HG03175 (cell line): ENCODE data around the gene PIKFYVE.
"Not testable (repeated sequence)": the region's sequence is repeated elsewhere in the genome, so short reads cannot be mapped to it uniquely, and the experiment has no call there.

ENCODE experiments used
- ATAC-seq: cut with Tn5 transposase; IDR thresholded peaks from one replicate; pipeline ENCODE4 v1.9.1; 2021; ENCODE audit warnings: mild to moderate bottlenecking, moderate library complexity; ENCODE audit not compliant: unreplicated experiment

PIKFYVE gene, protein sequence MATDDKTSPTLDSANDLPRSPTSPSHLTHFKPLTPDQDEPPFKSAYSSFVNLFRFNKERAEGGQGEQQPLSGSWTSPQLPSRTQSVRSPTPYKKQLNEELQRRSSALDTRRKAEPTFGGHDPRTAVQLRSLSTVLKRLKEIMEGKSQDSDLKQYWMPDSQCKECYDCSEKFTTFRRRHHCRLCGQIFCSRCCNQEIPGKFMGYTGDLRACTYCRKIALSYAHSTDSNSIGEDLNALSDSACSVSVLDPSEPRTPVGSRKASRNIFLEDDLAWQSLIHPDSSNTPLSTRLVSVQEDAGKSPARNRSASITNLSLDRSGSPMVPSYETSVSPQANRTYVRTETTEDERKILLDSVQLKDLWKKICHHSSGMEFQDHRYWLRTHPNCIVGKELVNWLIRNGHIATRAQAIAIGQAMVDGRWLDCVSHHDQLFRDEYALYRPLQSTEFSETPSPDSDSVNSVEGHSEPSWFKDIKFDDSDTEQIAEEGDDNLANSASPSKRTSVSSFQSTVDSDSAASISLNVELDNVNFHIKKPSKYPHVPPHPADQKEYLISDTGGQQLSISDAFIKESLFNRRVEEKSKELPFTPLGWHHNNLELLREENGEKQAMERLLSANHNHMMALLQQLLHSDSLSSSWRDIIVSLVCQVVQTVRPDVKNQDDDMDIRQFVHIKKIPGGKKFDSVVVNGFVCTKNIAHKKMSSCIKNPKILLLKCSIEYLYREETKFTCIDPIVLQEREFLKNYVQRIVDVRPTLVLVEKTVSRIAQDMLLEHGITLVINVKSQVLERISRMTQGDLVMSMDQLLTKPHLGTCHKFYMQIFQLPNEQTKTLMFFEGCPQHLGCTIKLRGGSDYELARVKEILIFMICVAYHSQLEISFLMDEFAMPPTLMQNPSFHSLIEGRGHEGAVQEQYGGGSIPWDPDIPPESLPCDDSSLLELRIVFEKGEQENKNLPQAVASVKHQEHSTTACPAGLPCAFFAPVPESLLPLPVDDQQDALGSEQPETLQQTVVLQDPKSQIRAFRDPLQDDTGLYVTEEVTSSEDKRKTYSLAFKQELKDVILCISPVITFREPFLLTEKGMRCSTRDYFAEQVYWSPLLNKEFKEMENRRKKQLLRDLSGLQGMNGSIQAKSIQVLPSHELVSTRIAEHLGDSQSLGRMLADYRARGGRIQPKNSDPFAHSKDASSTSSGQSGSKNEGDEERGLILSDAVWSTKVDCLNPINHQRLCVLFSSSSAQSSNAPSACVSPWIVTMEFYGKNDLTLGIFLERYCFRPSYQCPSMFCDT (N-terminal part only)

DNA sequence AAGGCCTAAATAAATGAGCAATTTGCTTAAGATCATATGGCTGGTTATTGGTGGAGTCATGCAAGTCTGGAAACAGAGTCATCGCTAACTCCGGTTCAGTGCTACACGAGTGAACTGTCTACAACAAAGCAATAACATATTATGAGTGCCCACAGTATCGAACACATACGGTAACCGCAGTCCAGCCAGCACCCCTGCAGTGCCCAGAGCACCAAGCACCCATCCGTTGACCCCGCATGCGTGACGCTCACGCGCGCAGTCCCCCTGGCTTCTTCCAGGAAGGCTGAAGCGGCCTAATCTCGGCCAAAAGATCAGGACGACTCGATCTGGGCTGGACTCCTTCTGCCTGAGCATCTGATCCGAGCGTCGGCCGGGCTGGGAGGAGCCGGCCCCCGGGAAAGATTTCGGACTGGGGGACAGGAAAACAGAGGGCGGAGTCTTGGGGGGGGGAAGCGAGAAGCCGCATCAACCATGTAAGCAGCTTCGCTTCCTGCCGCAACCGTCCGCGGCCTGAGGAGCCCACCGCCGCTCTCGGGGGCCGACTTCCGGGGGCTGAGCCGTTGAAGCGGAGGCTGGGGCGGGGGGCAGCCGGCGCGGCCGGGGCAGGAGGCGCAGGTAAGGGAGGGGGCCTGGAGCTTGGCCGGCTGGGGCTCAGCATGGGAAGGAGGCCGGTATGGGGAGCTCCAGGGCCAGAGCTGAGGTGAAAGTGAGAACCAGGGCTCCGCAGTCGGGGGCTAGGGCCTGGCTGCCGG lies at the start of gene PIKFYVE:
Gene PIKFYVE (plus strand): TSS at position 455 of the 752 bp plus-strand sequence. CDS start 5,265 bp downstream, outside the sequence.
- ATAC-seq: peak; percentile 83

- not testable (repeated sequence) for ATAC-seq
Observed at GRCh38 chr2:208221873-208222272, 44.2 kb upstream of the PIKFYVE start.

DNA sequence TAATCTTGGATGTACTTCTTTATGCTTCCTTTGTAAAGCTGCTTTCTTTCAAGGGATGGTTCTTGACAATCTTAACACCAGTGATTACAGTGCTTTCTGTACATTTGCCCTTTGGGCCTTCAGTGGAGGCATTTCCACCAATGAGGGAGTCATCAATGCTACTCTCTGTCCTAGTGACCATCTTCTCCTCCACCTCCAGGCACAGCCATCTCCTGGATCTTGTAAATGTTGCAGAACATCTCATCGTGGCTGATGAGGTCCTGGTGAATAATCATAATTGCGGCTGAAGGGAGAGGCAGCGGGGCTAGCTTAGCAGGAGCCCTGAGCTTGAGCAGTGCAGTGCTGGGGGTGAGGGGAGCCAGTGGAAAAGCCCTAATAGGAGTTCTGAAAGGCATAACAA lies 43.7 kb upstream of the PIKFYVE start:
- ATAC-seq: no peak

DNA sequence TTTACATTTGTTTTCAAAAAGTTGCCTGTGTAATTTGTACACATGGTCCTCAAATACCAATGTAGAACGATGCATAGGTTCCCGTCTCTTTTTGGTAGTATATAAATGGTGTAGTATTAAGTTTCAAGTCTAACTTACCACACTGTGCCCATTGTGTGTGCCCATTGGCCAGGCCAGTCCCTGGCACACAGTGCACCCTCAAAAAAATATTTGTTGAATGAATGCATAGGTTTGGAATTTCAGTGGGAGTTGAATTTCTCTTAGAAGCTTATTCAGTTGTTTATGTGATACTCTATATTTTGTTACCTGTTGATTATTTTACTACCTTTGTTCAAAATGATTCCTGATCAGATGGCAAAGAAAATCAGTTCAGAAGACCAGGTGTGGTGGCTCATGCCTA lies 41.3 kb upstream of the PIKFYVE start:
- no peak for ATAC-seq

GRCh38 chr2:208227581-208228232 lies 38.3 kb upstream of the PIKFYVE start:
- ATAC-seq: no peak

DNA sequence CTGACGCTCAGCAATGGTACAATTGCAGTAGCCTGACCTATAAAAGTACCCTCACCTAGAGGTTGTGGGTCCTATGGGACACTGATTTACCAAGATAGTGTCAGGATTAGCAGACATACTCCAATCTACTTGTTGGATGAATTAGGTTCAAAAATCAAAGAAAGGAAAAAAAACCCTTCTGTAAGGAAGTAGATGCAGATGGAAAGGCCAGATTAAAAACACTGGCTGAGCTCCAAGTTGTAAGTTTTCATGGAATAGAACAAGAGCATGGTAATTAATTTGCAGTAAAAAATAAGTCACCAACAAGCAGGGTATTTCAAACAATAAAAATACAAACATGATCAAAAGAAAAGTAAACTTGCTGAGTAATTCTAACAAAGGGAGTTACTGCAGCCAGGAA lies 37.6 kb upstream of the PIKFYVE start:
- no peak for ATAC-seq

GRCh38 chr2:208234786-208235185 lies 31.3 kb upstream of the PIKFYVE start:
- no peak for ATAC-seq

DNA sequence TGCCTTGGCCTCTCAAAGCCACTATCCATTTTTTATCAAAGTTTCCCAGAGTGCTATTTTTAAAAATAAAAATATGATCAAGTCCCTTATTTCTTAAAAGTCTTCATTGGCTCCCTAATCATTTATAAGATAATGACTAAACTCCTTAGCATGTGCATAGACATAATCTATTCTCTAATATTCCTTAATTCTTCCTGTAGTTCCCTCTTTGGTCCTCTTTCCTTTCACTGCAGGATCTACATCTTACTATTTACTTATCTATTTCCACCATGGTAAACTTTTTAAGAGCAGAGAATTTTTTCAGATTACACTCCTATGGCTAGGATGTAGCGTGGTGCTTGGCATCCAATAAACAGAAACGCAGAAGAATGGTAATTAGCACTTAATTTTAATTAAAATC lies 30.2 kb upstream of the PIKFYVE start:
- no peak for ATAC-seq

- ATAC-seq: no peak
Observed at GRCh38 chr2:208239770-208240493, 26.1 kb upstream of the PIKFYVE start.

DNA sequence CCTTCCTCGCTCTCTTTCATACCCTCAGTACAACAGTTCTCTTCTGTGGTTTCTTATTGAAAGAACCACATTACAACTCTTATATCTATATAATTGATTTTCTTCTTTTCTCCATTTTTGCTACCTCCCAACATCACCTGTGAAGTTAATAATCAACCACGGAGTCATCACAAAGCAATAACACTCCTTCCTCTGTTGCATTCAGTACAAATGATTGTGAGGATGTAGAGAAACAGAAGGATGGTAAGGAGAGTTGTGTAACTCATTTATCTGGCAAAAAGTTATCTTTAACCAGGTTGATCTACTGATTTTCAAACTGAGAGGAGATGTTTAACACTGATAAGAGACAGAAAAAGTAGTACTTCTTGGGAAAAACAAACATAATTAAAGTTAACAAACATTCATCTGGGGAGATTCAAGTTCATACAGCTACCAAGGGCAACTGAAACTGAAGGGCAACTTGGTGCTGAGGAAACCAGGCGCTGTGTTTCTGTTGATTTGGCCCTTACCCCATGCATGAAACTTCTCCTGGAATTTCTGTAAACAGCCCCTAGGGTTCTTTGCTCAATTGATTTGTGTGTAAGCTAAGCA lies 25.3 kb upstream of the PIKFYVE start:
- ATAC-seq: no peak

- no peak for ATAC-seq
Observed at GRCh38 chr2:208244422-208244821, 21.6 kb upstream of the PIKFYVE start.

DNA sequence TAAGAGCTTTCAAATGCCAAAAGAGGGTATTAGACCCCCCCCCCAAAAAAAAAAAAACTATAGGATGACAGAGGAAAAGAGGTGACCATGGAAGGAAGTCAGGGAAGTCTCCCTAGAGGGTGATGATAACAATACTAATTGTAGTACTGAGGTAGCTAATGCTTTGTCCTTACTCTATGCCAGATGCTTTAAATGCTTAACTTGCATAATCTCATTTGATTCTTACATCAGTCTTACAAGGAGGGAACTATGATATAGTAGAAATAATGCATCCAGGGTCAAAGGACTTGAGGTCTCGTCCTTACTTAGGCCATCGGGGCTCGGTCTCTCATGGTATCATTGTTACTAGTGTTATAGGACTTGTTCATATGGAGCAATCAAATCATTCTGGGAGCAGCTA lies 20.3 kb upstream of the PIKFYVE start:
- no peak for ATAC-seq

DNA sequence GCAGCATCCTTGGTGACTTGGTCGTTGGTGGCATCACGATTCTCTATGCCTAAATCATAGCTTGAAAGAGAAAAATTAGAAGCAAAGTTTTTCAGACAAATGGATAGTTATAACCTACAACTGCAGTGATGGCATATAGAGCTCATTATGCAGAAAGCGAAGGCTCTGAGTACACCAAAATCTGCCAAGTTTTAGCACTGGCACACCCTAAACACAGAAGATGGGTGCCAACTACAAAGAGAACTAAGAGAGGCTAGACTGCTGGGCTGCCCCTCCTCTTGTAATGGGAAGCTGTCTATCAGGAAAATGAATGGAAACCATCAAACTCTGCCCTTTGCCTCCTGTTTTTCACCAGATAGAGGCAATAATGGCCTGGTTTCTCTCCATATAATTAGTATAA lies 17.5 kb upstream of the PIKFYVE start:
- no peak for ATAC-seq

DNA sequence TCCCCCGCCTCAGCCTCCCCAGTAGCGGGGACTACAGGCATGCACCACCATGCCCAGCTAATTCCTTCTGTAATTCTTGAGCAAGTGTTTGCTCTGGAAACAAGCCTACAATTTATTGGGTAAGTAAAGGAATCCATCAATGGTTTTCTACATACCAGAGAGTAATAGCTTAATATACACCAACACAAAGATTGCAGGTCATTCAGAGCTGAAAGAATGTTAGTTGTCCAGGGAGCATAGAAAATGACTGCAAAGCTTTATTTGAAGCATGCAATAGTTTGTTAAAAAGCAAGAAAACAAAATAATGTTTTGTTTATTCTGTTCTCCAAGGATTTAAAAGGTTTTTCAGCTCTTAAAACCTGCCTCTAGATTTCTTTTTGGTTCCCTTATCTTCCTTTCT lies 16.8 kb upstream of the PIKFYVE start:
- ATAC-seq: no peak

GRCh38 chr2:208250388-208250787 lies 15.7 kb upstream of the PIKFYVE start:
- no peak for ATAC-seq

DNA sequence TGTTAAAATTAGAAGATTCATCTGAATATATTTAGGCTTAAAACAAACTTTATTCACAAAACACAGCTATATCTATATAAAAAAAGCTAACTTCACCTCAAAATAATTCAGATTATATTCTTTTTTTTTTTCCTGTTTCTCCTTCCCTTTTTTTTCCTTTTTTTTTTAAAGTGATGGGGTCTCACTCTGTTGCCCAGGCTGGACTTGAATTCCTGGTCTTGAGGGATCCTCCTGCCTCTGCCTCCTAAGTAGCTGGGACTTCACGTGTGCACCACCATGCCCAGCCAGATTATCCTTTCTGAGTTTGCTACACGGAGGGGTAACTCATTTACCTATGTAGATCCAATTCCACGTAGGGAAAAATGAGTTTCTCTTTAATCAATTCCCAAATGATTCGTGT lies 15.0 kb upstream of the PIKFYVE start:
- no peak for ATAC-seq

- no peak for ATAC-seq
Observed at GRCh38 chr2:208252716-208253492, 13.2 kb upstream of the PIKFYVE start.

GRCh38 chr2:208253600-208254117 lies 12.4 kb upstream of the PIKFYVE start:
- ATAC-seq: no peak
